Measurements from ENCODE around the gene MIPOL1. TPM values are rescaled to one million over a fixed set of nuclear protein-coding genes. Genes with fewer than 3 reads are reported as not detected.

Gene MIPOL1
- total and polyA plus RNA-seq, 2 of the 13 experiments (the other 11 are each of a cell fraction or from before 2014, with no cell fraction given), result 8.6 to 34.2 TPM

- TF ChIP-seq, protein P1, sequence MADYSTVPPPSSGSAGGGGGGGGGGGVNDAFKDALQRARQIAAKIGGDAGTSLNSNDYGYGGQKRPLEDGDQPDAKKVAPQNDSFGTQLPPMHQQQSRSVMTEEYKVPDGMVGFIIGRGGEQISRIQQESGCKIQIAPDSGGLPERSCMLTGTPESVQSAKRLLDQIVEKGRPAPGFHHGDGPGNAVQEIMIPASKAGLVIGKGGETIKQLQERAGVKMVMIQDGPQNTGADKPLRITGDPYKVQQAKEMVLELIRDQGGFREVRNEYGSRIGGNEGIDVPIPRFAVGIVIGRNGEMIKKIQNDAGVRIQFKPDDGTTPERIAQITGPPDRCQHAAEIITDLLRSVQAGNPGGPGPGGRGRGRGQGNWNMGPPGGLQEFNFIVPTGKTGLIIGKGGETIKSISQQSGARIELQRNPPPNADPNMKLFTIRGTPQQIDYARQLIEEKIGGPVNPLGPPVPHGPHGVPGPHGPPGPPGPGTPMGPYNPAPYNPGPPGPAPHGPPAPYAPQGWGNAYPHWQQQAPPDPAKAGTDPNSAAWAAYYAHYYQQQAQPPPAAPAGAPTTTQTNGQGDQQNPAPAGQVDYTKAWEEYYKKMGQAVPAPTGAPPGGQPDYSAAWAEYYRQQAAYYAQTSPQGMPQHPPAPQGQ (CRISPR knock-in tag; IDR thresholded peaks at IDR 0.05; ENCODE audit: borderline replicate concordance), result peak; percentile 96; the same call in 1 of the 2 replicates
- peak; percentile 94 for TF ChIP-seq DNMT1 (CRISPR knock-in tag; IDR thresholded peaks at IDR 0.05)
- TF ChIP-seq ETV5 (CRISPR knock-in tag; IDR thresholded peaks at IDR 0.05; ENCODE audit: borderline replicate concordance), result peak; percentile 53
- no peak for TF ChIP-seq SMARCC2 (IDR thresholded peaks at IDR 0.05)
- TF ChIP-seq RFXAP (CRISPR knock-in tag; IDR thresholded peaks at IDR 0.05; ENCODE audit: borderline replicate concordance), result peak; percentile 94
- TF ChIP-seq ZNF891 (CRISPR knock-in tag; IDR thresholded peaks at IDR 0.05), result peak; percentile 99
- peak; percentile 98 for TF ChIP-seq HES4 (CRISPR knock-in tag; IDR thresholded peaks at IDR 0.05; ENCODE audit: borderline replicate concordance)
- TF ChIP-seq ZNF773 (CRISPR knock-in tag; IDR thresholded peaks at IDR 0.05; ENCODE audit: borderline replicate concordance), result peak; percentile 98
- peak; percentile 99 for TF ChIP-seq ZNF124 (CRISPR knock-in tag; IDR thresholded peaks at IDR 0.05)
- no peak for TF ChIP-seq RFX1 (IDR thresholded peaks at IDR 0.05)
- peak; percentile 97 for TF ChIP-seq IKZF5 (CRISPR knock-in tag; IDR thresholded peaks at IDR 0.05)
- TF ChIP-seq, protein P2, sequence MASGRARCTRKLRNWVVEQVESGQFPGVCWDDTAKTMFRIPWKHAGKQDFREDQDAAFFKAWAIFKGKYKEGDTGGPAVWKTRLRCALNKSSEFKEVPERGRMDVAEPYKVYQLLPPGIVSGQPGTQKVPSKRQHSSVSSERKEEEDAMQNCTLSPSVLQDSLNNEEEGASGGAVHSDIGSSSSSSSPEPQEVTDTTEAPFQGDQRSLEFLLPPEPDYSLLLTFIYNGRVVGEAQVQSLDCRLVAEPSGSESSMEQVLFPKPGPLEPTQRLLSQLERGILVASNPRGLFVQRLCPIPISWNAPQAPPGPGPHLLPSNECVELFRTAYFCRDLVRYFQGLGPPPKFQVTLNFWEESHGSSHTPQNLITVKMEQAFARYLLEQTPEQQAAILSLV (CRISPR knock-in tag; IDR thresholded peaks at IDR 0.05; ENCODE audit: borderline replicate concordance), result peak; percentile 99
- peak; percentile 58 for TF ChIP-seq GABPA (IDR thresholded peaks at IDR 0.05; ENCODE audit: low read depth, low read length)
- peak; percentile 88 for TF ChIP-seq GABPA (CRISPR knock-in tag; IDR thresholded peaks at IDR 0.05; ENCODE audit: low read depth)
- TF ChIP-seq, protein P3, sequence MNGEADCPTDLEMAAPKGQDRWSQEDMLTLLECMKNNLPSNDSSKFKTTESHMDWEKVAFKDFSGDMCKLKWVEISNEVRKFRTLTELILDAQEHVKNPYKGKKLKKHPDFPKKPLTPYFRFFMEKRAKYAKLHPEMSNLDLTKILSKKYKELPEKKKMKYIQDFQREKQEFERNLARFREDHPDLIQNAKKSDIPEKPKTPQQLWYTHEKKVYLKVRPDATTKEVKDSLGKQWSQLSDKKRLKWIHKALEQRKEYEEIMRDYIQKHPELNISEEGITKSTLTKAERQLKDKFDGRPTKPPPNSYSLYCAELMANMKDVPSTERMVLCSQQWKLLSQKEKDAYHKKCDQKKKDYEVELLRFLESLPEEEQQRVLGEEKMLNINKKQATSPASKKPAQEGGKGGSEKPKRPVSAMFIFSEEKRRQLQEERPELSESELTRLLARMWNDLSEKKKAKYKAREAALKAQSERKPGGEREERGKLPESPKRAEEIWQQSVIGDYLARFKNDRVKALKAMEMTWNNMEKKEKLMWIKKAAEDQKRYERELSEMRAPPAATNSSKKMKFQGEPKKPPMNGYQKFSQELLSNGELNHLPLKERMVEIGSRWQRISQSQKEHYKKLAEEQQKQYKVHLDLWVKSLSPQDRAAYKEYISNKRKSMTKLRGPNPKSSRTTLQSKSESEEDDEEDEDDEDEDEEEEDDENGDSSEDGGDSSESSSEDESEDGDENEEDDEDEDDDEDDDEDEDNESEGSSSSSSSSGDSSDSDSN (CRISPR knock-in tag; IDR thresholded peaks at IDR 0.05), result peak; percentile 100
- TF ChIP-seq, protein P4, sequence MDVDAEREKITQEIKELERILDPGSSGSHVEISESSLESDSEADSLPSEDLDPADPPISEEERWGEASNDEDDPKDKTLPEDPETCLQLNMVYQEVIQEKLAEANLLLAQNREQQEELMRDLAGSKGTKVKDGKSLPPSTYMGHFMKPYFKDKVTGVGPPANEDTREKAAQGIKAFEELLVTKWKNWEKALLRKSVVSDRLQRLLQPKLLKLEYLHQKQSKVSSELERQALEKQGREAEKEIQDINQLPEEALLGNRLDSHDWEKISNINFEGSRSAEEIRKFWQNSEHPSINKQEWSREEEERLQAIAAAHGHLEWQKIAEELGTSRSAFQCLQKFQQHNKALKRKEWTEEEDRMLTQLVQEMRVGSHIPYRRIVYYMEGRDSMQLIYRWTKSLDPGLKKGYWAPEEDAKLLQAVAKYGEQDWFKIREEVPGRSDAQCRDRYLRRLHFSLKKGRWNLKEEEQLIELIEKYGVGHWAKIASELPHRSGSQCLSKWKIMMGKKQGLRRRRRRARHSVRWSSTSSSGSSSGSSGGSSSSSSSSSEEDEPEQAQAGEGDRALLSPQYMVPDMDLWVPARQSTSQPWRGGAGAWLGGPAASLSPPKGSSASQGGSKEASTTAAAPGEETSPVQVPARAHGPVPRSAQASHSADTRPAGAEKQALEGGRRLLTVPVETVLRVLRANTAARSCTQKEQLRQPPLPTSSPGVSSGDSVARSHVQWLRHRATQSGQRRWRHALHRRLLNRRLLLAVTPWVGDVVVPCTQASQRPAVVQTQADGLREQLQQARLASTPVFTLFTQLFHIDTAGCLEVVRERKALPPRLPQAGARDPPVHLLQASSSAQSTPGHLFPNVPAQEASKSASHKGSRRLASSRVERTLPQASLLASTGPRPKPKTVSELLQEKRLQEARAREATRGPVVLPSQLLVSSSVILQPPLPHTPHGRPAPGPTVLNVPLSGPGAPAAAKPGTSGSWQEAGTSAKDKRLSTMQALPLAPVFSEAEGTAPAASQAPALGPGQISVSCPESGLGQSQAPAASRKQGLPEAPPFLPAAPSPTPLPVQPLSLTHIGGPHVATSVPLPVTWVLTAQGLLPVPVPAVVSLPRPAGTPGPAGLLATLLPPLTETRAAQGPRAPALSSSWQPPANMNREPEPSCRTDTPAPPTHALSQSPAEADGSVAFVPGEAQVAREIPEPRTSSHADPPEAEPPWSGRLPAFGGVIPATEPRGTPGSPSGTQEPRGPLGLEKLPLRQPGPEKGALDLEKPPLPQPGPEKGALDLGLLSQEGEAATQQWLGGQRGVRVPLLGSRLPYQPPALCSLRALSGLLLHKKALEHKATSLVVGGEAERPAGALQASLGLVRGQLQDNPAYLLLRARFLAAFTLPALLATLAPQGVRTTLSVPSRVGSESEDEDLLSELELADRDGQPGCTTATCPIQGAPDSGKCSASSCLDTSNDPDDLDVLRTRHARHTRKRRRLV (CRISPR knock-in tag; IDR thresholded peaks at IDR 0.05), result peak; percentile 98
- TF ChIP-seq RARG (CRISPR knock-in tag; IDR thresholded peaks at IDR 0.05; ENCODE audit: low read depth), result peak; percentile 97; the same call in 1 of the 2 replicates
Measured at GRCh38 chr14:37172024-37172869, 25.5 kb upstream of the MIPOL1 start, which contains the start of gene SLC25A21 (continued).
